K562 (cell line): Measurements from ENCODE around the gene GATA2. TPM values are rescaled to one million over a fixed set of nuclear protein-coding genes. Genes with fewer than 3 reads are reported as not detected.

Experiments used
- ATAC-seq: fragments of 200-7000 bp; cut with Tn5 transposase; 3 replicates; pipeline ENCODE4 v1.9.1; 2020; ENCODE audit warnings: moderate library complexity
- BruUV-seq: library from RNA; stranded (reverse); fragments of 400-500 nt; replicated peaks from 2 replicates; lab custom pipeline; 2021; lab: Mats Ljungman, UMichigan
- CTCF ChIA-PET: fragments of 300-600 bp; formaldehyde crosslinking; extraction: SDS; loops from one replicate; lab custom pipeline; 2021; ENCODE audit warnings: low intra/inter-chr PET ratio; lab: Yijun Ruan, JAX
- POLR2A ChIA-PET: fragments of 300-600, 350-650 bp; sonication (Branson Sonifier 250); formaldehyde crosslinking; extraction: SDS; loops from one replicate; lab custom pipeline; 2021; ENCODE audit warnings: antibody characterized with exemption, inconsistent platforms; lab: Yijun Ruan, JAX
- DNase-seq, 4 experiments: peaks; one replicate each; pipeline versions ENCODE4 v3.0.0 to v3.0.0-alpha.2; 2011 to 2018; ENCODE audit warnings: low spot score in 3 of 4, mixed read lengths in 3 of 4; ENCODE audit errors: extremely low read depth in 1 of 4
- FAIRE-seq: peaks from 2 replicates; lab custom pipeline; 2011; peaks lifted over from hg19 to GRCh38; lab: Jason Lieb, UNC
- H2AFZ ChIP-seq: 2 replicates; pipeline ENCODE4 v1.6.0; 2011; ENCODE audit warnings: low read depth, low read length, control low read depth, inconsistent platforms
- H3K27ac ChIP-seq: fragments of 200-600 bp; 3 replicates; pipeline ENCODE4 v1.8.0; 2011; ENCODE audit warnings: low read depth, mild to moderate bottlenecking, control low read depth, inconsistent platforms, low read length, moderate library complexity, mixed read lengths; ENCODE audit errors: extremely low read depth
- H3K27me3 ChIP-seq, 2 experiments: fragments of 300-600 bp in 1 of 2; 2 replicates in 1 of 2; 3 replicates in 1 of 2; pipeline versions ENCODE4 v1.6.0 to v1.8.0; 2011; ENCODE audit warnings: inconsistent platforms in 2 of 2, low read length in 2 of 2, mild to moderate bottlenecking in 1 of 2, mixed read lengths in 1 of 2, moderate library complexity in 1 of 2; ENCODE audit not compliant: control insufficient read depth in 2 of 2, insufficient read depth in 2 of 2
- H3K36me3 ChIP-seq: fragments of 300-600 bp; 3 replicates; pipeline ENCODE4 v1.8.0; 2011; ENCODE audit warnings: mild to moderate bottlenecking, low read length, inconsistent platforms; ENCODE audit not compliant: control insufficient read depth, insufficient read depth
- H3K4me1 ChIP-seq, 2 experiments: fragments of 200-600 bp in 1 of 2; replicated peaks in 1 of 2; 2 replicates in 1 of 2; 3 replicates in 1 of 2; pipeline versions ENCODE4 v1.5.1 to v1.8.0; 2011; ENCODE audit warnings: inconsistent platforms in 2 of 2, low read length in 2 of 2, mild to moderate bottlenecking in 1 of 2, mixed read lengths in 1 of 2, moderate library complexity in 1 of 2; ENCODE audit not compliant: control insufficient read depth in 2 of 2, insufficient read depth in 2 of 2
- H3K4me2 ChIP-seq: 2 replicates; pipeline ENCODE4 v1.6.1; 2011; ENCODE audit warnings: low read length, control low read depth, inconsistent platforms, mixed read lengths; ENCODE audit not compliant: insufficient read depth
- H3K4me3 ChIP-seq: fragments of 200-600 bp; sonication (generic), shearing (Covaris generic); 2 replicates; pipeline ENCODE4 v1.5.1; 2016; ENCODE audit warnings: control low read depth, inconsistent platforms
- H3K79me2 ChIP-seq: fragments of 200-600 bp; 3 replicates; pipeline ENCODE4 v1.8.0; 2011; ENCODE audit warnings: low read length, inconsistent platforms; ENCODE audit not compliant: control insufficient read depth, insufficient read depth
- H3K9ac ChIP-seq, 2 experiments: 2 replicates each; pipeline versions ENCODE4 v1.6.0 to v1.6.1; 2011; ENCODE audit warnings: low read depth in 2 of 2, low read length in 2 of 2, control low read depth in 1 of 2, inconsistent platforms in 1 of 2, mild to moderate bottlenecking in 1 of 2, mixed read lengths in 1 of 2; ENCODE audit not compliant: insufficient read depth in 1 of 2
- H3K9me1 ChIP-seq: one replicate; pipeline ENCODE4 v1.6.0; 2011; ENCODE audit warnings: inconsistent platforms, mild to moderate bottlenecking, low read length, moderate library complexity; ENCODE audit not compliant: control insufficient read depth, insufficient read depth
- H3K9me3 ChIP-seq: replicated peaks from 2 replicates; pipeline ENCODE4 v1.5.1; 2011; ENCODE audit warnings: low read depth, low read length, inconsistent platforms; ENCODE audit not compliant: control insufficient read depth, insufficient read depth
- H4K20me1 ChIP-seq: replicated peaks from 2 replicates; pipeline ENCODE4 v1.6.1; 2011; ENCODE audit warnings: low read length, inconsistent platforms, mixed read lengths; ENCODE audit not compliant: control insufficient read depth, insufficient read depth
- BDP1 ChIP-seq: IDR thresholded peaks from 3 replicates; pipeline ENCODE4 v1.6.1; 2011; ENCODE audit not compliant: insufficient read length, insufficient read depth
- FOS ChIP-seq: IDR thresholded peaks from 3 replicates; pipeline ENCODE4 v1.6.1; 2011; ENCODE audit not compliant: insufficient read length; ENCODE audit errors: extremely low read depth
- PHTF2 ChIP-seq: fragments of 250-450 bp; sonication (Bioruptor Pico); IDR thresholded peaks from 2 replicates; pipeline ENCODE4 v1.5.0; 2021; ENCODE audit warnings: mild to moderate bottlenecking
- RBM25 ChIP-seq: fragments of 200-400 bp; formaldehyde crosslinking; IDR thresholded peaks from 2 replicates; pipeline ENCODE4 v1.6.1; 2018; ENCODE audit warnings: low read length, low read depth, moderate library complexity; ENCODE audit not compliant: severe bottlenecking
- REST ChIP-seq, 2 experiments: fragments of 450-650 bp; formaldehyde crosslinking in 1 of 2; IDR thresholded peaks; 2 replicates each; pipeline versions ENCODE4 v1.4.0 to v1.6.1; 2014 to 2020; ENCODE audit warnings: mild to moderate bottlenecking in 2 of 2, borderline replicate concordance in 1 of 2, low read depth in 1 of 2
- SNIP1 ChIP-seq: fragments of 450-650 bp; IDR thresholded peaks from 2 replicates; pipeline ENCODE4 v1.7.1; 2017; ENCODE audit warnings: low read depth, mild to moderate bottlenecking
- TFE3 ChIP-seq: fragments of 450-650 bp; formaldehyde crosslinking; IDR thresholded peaks from 2 replicates; pipeline ENCODE4 v1.4.0; 2020; ENCODE audit warnings: mild to moderate bottlenecking, mixed read lengths
- TOE1 ChIP-seq, 2 experiments: fragments of 450-650 bp in 1 of 2; sonication (generic) in 1 of 2; formaldehyde crosslinking in 1 of 2; IDR thresholded peaks; 2 replicates each; pipeline versions ENCODE4 v1.7.1 to v1.8.0; 2016 to 2022; ENCODE audit warnings: borderline replicate concordance in 2 of 2, mild to moderate bottlenecking in 2 of 2, antibody characterized with exemption in 1 of 2, inconsistent platforms in 1 of 2, low read depth in 1 of 2, missing genetic modification reagents in 1 of 2, moderate library complexity in 1 of 2
- TRIM24 ChIP-seq, 2 experiments: fragments of 450-650 bp; IDR thresholded peaks; 2 replicates each; pipeline ENCODE4 v1.6.1; 2016
- ZNF280B ChIP-seq: fragments of 250-450 bp; sonication (Bioruptor Pico); IDR thresholded peaks from 2 replicates; pipeline ENCODE4 v1.5.1; 2021; ENCODE audit warnings: mild to moderate bottlenecking
- ZNF316 ChIP-seq: fragments of 450-650 bp; IDR thresholded peaks from 2 replicates; pipeline ENCODE4 v1.6.1; 2016
- WGBS: fragments of 100-300 bp; shearing (Covaris generic); methylation state at CpG from one replicate; pipeline ENCODE4 v1.1.6; 2016; ENCODE audit warnings: low coverage, mixed read lengths; ENCODE audit not compliant: insufficient coverage; ENCODE audit errors: missing lambda C conversion rate; 5-methylcytosine and 5-hydroxymethylcytosine counted together
- in situ Hi-C: fragments of 300-500 bp; cut with MboI; formaldehyde crosslinking; loops from 4 replicates; pipeline ENCODE4 v1.15.0; 2018; ENCODE audit warnings: inconsistent platforms, mixed read lengths
- intact Hi-C: fragments of 100-400 bp; cut with micrococcal nuclease; formaldehyde crosslinking; loops from 2 replicates; pipeline ENCODE4 v1.14.2; 2022
- polyA plus RNA-seq, 8 experiments: library from polyadenylated mRNA; depleted of rRNA in 4 of 8; stranded (reverse) in 5 of 8; unstranded in 3 of 8; fragments of >200 nt; fragmentation: Nextera tagmentation in 2 of 8; fragmentation: Illumina TruSeq in 1 of 8; extraction: Ambion mirVana in 2 of 8; extraction: Trizol in 1 of 8; gene quantifications; 2 replicates each; pipeline versions ENCODE4 v1.2.1 to v1.2.3, GENCODE V29; 2011 to 2014; ENCODE audit warnings: inconsistent platforms in 1 of 8, missing spikeins in 1 of 8
- total RNA-seq, 7 experiments: library from RNA; depleted of rRNA in 6 of 7; stranded (reverse); fragments of >200 nt in 6 of 7; fragmentation: Illumina TruSeq in 2 of 7; extraction: Trizol in 2 of 7; gene quantifications; 2 replicates each; pipeline versions ENCODE4 v1.2.1 to v1.2.3, GENCODE V29; 2011 to 2021; ENCODE audit warnings: low replicate concordance in 1 of 7

Gene GATA2
- total and polyA plus RNA-seq, 9 of the 15 experiments (the other 6 are each of a cell fraction or from before 2014, with no cell fraction given), result 8.5 to 218 (median 50.8) TPM

- no peak overlapping the region for H3K4me2 ChIP-seq
- peaks cover 6% of the 10 kb centered on the region for H3K9me3 ChIP-seq
- no peaks in the 10 kb centered on the region for H3K36me3 ChIP-seq
- peak in 2 of 4 experiments; percentile 30 to 53 for DNase-seq
- in situ Hi-C loops, result no loop called here
- peaks cover 5% of the 10 kb centered on the region for H3K9me1 ChIP-seq
- no TSS peak for BruUV-seq
- peak overlapping the region; percentile 71; the same call in 1 of the 3 replicates for H3K27ac ChIP-seq
- CTCF ChIA-PET, result no interaction called here
- ATAC-seq, result no peak
- no peak overlapping the region for H3K4me3 ChIP-seq
- no peak overlapping the region for H3K9ac ChIP-seq
- POLR2A ChIA-PET, result interaction anchor here (0.6 to 2.2 kb wide), 5 partner anchors 13 to 347 kb away, joined by 3 to 6 read pairs (median 3); no protein-coding TSS in a partner anchor
- no peak for FAIRE-seq
- H3K4me1 ChIP-seq, result peaks cover 14 to 23% of the 10 kb centered on the region in 2 experiments; a peak in 4 of 5 replicates
- H2AFZ ChIP-seq, result no peak overlapping the region
- 97% methylated on average over 3 of the region's 3 CpGs for WGBS
- H4K20me1 ChIP-seq, result no peaks in the 10 kb centered on the region
- intact Hi-C loops, result no loop called here
- no peaks in the 10 kb centered on the region for H3K27me3 ChIP-seq
- H3K79me2 ChIP-seq, result no peaks in the 10 kb centered on the region
- 0 out of 2 replicates have a peak, but pooled peaks have one; percentile 14 for TF ChIP-seq REST (IDR thresholded peaks at IDR 0.05; ENCODE audit: borderline replicate concordance)
- no peak for TF ChIP-seq REST (CRISPR knock-in tag; IDR thresholded peaks at IDR 0.05; ENCODE audit: low read depth)
- TF ChIP-seq BDP1, result no peak
- no peak for TF ChIP-seq ZNF280B (CRISPR knock-in tag)
- TF ChIP-seq TRIM24 (IDR thresholded peaks at IDR 0.05), result peak; percentile 69 to 75; a peak in 3 of 4 replicates
- TF ChIP-seq TOE1 (IDR thresholded peaks at IDR 0.05; ENCODE audit: borderline replicate concordance), result peak; percentile 88
- no peak for TF ChIP-seq TOE1 (CRISPR knock-in tag; IDR thresholded peaks at IDR 0.05; ENCODE audit: borderline replicate concordance, low read depth)
- TF ChIP-seq ZNF316, result peak; percentile 20; the same call in 1 of the 2 replicates
- TF ChIP-seq PHTF2 (CRISPR knock-in tag), result no peak
- peak; percentile 86 for TF ChIP-seq TFE3 (CRISPR knock-in tag)
- TF ChIP-seq RBM25, result peak; percentile 88
- no peak for TF ChIP-seq SNIP1
- peak; percentile 46 for TF ChIP-seq FOS
Measured at GRCh38 chr3:128505771-128506170, 12.8 kb upstream of the GATA2 start.
